ENCODE data around the gene TDRKH. TPM values are rescaled to one million over a fixed set of nuclear protein-coding genes. Genes with fewer than 3 reads are reported as not detected.
"Not testable (repeated sequence)": the region's sequence is repeated elsewhere in the genome, so short reads cannot be mapped to it uniquely, and the experiment has no call there.

TDRKH gene
- polyA plus RNA-seq, 4 donors = 5.0 to 10.9 (median 9.4) TPM

DNA sequence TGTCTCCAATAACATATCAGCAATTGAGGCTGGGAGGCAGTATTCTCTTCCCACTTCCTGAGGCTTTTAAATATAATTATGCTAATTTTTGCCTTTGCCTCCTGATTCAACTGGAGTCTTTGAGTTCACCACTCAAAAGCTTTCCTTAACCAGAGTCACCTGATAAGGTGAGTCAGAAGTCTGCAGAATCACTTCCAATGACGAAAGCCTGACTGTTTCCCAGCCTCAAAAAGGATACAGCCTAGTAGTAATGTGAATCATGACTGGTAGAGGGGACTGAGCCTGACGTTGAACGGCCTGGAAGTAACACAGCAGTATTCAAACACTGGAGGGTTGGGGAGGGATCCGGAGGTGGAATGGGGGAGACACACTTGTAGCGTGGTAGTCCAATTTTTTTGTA is 16.6 kb downstream of the TDRKH start:
- DNase-seq (ENCODE audit: low read depth in 4 of 4, low spot score in 3 of 4) = no peak

DNA sequence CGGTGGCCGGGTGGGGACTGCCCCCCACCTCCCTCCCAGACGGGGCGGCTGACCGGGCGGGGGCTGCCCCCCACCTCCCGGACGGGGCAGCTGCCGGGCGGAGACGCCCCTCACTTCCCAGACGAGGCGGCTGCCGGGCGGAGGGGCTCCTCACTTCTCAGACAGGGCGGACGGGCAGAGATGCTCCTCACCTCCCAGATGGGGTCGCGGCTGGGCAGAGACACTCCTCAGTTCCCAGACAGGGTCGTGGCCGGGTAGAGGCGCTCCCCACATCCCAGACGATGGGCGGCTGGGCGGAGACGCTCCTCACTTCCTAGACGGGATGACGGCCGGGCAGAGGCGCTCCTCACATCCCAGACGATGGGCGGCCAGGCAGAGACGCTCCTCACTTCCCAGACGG is 21.0 kb downstream of the TDRKH start:
- not testable (repeated sequence) for DNase-seq (ENCODE audit: low read depth in 4 of 4, low spot score in 3 of 4)

DNA sequence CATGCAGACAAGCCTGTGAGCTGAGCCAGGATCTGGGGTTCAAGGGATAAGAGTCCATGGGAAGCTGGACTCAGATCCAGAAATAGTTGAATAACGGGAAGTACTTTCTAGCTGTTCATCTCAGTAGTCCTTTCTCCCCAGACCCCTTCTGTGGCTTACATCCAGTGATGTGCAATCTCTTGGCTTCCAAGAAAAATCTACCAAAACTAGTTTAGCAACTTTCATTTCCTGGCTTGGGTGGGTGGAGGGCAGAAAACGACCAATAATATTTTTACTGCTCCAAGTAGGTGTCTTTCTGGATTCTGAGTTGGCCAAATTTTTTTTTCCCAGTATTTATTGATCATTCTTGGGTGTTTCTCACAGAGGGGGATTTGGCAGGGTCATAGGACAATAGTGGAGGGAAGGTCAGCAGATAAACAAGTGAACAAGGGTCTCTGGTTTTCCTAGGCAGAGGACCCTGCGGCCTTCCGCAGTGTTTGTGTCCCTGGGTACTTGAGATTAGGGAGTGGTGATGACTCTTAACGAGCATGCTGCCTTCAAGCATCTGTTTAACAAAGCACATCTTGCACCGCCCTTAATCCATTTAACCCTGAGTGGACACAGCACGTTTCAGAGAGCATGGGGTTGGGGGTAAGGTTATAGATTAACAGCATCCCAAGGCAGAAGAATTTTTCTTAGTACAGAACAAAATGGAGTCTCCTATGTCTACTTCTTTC is 21.8 kb downstream of the TDRKH start:
- DNase-seq (ENCODE audit: low read depth in 4 of 4, low spot score in 3 of 4) = not testable (repeated sequence)

DNA sequence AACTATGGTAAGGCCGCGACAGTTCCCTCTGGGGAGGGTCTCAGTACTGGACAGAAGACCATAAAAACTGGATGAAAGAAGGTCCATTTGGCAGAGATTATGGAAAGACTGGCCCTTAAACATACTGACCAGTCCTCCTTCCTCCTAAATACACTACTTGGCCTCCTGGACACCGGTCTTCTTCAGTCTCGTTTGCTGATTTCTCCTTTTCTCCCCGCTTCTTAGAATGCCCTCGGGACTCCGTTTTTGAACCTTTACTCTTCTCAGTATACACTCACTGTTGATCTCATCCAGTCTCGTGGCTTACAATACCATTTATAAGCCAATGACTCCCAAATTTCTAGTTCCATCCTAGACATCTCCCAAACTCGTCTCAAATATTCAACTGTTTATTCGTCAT is 26.3 kb downstream of the TDRKH start:
- peak in 2 of 4 donors; percentile 1 to 6 for DNase-seq (ENCODE audit: low read depth in 4 of 4, low spot score in 3 of 4)

DNA sequence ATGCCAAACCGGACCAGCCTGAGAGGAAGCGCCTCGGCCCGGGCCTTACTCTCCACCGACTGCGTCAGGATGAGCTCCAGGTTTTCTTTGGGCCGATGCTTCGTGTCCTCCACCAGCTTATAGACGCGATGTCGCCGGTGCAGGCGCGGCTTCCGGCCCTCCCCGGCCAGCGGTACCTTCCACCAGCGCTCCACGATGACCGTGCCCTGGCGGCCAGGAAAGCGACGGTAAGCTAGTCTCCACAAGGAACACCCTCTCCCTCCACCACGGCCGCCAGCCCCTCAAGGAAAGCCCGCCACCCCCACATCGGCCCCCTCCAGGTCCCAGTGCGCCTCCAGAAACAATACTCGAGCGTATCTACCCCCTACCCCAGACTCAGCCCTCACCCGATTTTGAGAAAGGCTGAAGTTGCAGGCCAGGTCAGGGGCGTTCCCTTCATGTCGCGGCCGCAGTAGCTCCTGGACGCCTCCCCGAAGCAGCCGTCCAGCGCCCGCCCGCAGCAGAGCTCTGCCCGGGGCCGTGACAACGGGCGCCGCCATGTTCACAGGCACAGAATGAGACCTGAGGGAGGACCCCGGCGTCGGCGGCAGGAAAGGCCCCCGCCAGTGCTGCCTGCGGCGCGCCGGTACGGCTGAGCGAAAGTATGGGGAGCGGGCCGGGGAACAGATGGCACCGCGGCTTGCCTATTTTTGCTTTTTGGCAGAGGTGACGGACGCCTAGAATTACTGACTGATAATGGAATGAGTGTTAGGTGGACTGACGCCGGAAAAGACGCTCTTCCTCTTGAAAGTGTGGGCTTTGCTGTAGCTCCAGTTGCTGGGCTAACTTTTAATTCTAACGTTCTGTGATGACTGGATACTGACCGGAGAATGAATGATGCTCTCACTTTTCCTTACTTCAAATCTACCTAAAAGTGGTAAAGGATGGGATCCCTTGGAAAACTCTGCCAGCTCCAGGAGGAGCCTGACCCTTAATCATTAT is 27.1 kb downstream of the TDRKH start, which contains the start of gene MRPL9:
MRPL9 (minus strand) TSS at position 556 of the 981 bp plus-strand sequence; CDS start at position 539, 17 bp downstream.
- peak; percentile 55 to 64 (median 62) for DNase-seq (ENCODE audit: low read depth in 4 of 4, low spot score in 3 of 4)

DNA sequence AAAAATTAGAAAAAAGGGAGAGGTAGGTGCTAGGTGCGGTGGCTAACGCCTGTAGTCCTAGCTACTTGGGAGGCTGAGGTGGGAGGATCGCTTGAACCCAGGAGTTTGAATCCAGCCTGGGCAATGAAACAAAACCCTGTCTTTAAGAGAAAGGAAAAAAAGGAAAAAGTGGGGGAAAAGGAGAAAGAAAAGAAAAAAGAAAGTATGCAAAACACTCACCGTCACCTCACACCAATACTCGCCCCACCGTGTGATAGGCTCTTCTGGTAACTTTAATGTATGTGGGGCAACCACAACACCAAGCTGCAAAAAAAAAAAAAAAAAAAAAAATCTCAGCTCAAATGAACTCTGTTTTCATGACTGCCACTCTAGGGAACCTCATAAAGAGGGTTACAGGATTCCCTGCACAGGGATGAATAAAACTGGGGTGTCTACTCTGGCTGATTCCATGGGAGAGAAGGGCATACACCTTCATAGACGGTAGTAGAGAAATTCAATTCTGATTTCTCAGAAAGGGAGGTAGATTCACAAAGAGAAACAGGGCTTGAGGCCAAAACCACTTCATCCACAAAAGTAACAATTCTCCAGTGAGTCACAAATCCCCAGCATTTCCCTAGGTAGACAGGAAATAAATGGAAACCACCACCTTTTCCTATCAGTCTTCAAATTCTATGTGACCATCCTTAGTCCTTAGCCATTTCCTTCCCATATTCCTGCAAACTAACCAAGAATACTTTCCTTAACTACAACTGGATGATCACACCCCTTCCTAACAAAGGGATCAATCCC is 29.5 kb downstream of the TDRKH start:
- DNase-seq (ENCODE audit: low read depth in 4 of 4, low spot score in 3 of 4) = no peak

DNA sequence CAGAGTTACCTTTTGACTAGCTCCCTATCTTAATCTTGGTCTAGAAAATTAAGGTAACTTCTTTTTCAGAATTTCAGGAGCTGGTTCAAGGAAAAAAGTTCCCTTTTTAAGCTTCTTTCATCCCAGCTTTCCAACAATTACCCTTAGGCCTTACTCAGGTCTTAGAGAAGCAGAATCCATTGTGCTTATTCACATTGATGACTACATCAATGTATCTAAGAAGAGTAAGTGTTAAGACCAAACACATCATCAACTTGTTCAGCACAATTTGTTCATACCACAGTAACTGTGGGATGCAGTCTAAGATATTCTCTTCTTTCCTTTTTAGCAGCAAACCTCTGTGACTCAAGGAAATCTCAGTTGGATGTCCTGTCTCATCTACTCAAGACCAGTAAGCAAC is 31.1 kb downstream of the TDRKH start:
- DNase-seq (ENCODE audit: low read depth in 4 of 4, low spot score in 3 of 4) = no peak

DNA sequence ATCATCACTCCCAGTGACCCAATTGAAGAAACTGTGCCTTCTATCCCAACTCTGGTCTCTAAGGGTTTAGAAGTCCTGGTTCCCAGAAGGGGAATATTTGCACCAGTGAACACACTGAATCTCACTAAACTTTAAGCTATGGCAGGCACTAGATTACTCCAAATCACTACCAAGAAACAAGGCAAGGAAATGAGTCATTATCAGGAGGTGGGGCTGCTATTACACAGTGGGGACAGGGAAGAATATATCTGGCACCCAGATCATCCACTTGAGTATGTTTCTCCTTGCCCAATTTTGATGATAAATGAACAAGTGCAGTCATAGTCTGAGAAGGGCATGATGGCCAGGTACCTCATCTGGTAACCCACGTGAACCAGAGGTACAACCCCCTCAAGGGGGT is 34.0 kb downstream of the TDRKH start:
- DNase-seq (ENCODE audit: low read depth in 4 of 4, low spot score in 3 of 4) = no peak

DNA sequence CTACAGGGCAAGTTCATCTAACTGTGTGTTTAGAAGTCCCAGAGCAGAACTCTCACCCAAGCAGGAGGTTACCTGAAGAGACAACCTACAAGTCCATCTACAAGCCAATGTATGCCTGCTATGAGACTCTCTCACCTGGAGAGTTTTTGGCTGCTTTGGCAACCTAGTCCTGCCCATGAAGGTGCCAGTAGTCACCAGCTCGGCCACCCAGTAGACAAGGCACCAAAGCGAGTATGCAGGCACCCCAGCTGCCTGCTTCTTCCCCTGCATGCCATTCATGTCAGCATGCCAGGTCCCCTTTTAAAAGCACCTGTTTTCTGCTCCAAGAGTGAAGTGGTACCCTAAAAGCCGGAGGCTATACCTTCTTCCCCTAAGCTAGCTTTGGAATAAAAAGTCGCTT is 48.8 kb downstream of the TDRKH start:
- DNase-seq (ENCODE audit: low read depth in 4 of 4, low spot score in 3 of 4) = no peak

DNA sequence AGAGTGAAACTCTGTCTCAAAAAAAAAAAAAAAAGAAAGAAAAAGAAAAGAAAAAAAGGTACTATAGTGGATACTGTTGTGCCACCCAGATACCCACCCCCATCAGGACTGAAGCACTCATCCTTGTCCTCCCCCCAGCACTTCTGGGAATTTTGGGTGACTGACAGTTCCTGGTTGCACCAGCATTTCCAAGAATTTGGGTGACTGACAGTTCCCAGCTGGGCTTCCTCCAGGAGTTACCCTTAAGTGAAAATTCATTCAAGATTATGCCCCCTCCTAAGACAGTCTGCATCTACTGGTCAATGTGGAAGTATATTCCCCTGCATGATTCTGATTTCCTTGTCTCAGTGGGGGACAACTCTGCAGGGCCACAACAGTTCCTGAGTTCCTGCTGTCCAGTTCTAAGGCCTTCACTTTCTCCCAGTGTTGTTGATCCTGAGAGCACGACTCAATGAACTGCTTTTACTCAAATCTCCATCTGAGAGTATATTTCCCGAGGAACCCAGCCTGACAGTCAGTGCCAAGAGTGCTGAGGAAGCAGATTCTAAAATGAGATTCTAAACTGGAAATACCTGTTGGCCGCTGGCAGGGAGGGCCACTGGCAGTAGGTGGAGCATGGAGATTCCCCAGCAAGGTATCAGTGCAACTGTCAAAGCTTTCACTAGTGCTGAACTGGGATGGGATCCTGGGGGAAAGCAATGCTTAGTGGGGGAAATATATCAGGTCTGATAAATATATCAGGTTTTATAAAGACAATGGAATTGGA is 50.5 kb downstream of the TDRKH start:
- no peak for DNase-seq (ENCODE audit: low read depth in 4 of 4, low spot score in 3 of 4)

DNA sequence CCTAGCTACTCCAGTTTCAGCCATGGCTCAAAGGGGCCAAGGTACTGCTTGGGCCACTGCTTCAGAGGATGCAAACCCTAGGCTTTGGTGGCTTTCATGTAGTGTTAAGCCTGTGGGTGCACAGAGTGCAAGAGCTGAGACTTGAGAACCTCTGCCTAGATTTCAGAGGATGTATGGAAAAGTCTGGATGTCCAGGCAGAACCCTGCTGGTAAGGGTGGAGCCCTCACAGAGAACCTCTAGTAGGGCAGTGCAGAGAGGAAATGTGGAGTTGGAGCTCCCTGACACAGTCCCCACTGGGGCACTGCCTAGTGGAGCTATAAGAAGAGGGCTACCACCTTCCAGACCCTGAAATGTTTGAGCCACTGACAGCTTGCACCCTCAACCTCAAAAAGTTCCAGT is 52.8 kb downstream of the TDRKH start:
- no peak for DNase-seq (ENCODE audit: low read depth in 4 of 4, low spot score in 3 of 4)

DNA sequence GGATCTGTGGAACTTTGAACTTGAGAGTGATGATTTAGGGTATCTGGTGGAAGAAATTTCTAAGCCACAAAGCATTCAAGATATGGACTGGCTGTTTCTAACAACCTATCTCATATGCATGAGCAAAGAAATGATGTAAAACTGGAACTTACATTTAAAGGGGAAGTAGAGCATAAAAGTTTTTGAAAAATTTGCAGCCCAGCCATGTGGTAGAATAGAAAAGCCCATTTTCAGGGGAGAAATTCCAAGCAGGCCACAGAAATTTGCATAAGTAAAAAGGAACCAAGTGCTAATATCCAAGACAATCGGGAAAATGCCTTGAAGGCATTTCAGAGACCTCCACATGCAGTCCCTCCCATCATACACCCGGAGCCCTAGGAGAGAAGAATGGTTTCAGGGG is 53.3 kb downstream of the TDRKH start:
- no peak for DNase-seq (ENCODE audit: low read depth in 4 of 4, low spot score in 3 of 4)

DNA sequence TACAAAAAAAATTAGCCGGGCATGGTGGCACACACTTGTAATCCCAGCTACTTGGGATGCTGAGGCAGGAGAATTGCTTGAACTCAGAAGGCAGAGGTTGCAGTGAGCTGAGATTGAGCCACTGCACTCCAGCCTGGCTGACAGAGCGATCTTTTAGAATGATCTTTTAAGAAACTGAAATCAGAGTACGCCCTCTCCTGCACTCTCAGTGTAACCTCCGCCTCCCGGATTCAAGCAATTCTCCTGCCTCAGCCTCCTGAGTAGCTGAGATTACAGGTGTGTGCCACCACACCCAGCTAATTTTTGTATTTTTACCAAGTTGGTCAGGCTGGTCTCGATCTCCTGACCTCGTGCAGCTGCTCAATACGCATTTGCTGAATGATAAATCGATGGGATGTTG is 56.3 kb downstream of the TDRKH start:
- DNase-seq (ENCODE audit: low read depth in 4 of 4, low spot score in 3 of 4) = not testable (repeated sequence)

DNA sequence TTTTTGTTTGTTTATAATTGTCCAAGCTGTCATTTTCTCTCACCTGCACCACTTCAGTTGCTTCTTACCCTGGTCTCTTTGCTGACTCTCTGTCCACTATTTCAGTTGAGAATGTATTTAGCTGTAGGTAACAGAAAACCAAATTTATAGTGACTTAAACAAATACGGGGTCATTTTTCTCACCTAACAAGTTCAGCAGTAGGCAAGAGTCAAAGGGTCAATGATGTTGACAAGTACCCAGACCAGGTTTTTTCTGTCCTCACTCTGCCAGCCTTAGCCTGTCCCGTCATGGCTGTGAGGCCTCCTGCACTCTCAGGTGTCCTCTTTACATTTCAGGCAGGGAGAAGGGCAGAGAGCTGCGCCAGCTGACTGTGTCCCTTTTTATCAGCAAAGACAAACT is 57.2 kb downstream of the TDRKH start:
- DNase-seq (ENCODE audit: low read depth in 4 of 4, low spot score in 3 of 4) = no peak

DNA sequence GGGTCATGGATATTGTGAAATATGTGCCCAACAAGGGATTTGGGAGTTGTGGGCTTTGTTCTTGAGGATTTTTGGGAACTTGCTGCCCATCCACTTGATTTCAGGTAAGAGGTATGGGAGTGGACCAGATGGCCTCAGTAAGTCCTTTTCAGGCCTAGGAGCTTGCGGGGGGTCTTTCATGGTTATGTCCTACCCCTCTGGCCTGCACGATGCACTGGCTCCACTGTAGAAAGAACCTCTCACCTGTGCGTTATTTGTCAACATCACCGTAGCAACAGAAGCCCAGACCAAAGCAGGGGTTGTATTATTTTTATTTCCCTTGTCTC is 60.4 kb downstream of the TDRKH start:
- no peak for DNase-seq (ENCODE audit: low read depth in 4 of 4, low spot score in 3 of 4)

DNA sequence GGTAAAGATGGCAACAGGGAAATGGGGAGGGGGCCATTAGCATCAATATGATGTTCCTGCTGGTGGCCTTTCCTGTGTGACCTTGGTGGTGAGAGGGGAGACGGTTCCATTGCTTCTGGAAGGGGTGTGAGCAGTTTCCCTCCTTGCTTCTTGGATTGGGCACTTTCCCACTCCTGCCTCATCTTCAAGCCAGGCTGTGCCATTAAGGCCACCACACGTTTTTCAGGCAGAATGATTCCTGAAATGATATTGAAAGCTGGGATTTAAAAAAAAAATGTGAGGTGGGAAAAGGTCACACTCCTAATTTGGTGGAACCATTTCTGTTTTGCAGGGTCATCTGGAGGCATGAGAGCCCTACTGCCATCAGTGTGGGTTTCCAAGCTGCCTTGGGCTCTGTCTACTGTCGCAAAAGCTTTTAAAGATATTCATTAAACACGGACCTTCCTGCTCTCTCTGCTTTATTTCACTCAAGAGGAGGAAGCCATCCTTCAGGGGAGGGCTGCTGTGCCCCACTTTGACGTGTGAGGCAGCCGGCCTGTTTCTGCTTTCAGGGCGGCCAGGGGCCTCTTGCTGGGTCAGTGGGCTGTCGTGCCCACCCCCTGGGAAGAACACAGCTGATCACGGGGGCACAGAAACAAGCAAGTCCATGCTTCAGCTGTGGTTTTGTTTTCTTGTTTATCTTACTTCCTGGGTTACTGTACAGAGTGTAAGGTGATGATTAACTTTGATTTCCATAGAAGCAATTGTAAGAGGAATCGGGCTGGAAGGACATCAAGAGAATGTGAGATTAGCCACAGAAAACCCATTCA is 60.9 kb downstream of the TDRKH start:
- no peak for DNase-seq (ENCODE audit: low read depth in 4 of 4, low spot score in 3 of 4)

DNA sequence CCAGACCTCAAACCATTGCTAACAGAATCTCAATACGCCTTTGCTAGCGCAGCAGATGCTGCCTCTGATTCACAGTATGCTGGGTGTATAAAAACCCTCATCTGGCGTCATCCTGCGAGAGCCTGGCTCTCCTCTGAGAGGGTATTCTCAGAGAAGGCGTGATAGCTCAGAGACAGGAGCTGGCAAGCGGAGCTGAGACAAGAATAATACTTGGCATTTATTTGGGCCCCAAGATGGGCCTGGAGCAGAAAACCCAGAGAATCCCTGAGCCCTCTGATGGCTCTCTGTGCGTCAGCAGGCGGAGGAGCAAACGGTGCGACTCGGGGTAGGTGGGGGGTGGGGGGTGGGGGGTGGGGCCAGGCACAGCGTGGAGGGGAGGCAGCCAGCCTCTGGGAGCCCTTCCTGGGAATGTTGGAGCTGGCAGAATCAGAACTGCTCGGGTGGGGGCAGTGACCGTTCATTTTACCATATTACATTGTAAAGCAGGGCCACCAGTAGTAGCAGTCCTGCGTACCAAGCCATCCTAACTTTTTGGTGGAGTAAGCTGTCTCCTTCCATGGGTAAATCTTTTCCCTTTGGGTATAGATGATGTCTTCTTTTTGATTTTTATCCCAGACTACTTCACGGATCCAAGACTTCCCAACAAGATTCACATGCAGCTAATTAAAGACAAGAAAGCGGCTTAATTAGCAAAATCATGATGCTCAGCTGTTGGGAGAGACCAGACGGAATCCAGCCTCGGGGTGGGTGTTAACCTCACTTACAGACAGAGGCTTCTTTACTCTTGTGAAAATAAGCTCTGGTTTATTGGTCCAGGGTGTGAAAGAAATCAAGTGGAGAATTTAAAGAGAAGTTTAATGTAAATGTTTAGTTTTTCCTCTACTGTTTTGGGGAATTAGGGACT is 61.9 kb downstream of the TDRKH start:
- no peak for DNase-seq (ENCODE audit: low read depth in 4 of 4, low spot score in 3 of 4)

DNA sequence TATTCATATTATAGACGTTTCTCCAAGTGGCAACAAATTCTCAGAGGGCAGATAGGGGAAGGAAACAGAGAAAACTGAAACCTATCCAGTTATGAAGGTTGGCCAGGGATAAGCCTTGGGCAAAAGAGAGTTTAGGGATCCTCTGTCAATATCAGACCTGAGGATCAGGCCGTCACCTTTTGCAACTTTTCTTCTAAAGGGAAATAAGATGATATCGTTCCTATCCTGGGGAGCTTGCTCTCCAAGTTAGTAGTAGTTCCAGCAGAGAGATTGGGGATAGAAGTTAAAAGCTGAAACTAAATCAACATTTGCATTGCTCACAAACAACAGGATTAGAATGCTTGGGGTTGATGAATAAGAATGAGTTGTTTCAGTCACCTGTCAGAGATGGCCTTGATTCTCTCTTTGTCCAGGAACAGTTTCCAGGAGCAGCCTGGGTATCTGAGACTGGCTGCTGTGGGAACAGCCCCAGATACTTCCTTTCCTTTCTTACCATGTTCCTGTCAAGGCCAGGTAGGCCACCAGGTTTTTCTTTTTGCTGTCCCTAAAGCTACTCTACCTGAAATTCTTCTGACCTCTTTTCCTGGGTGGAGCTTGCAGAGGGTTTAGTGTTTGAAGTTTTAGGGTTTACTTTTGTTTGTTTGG is 66.5 kb downstream of the TDRKH start:
- no peak for DNase-seq (ENCODE audit: low read depth in 4 of 4, low spot score in 3 of 4)
